ENCODE data around the gene RAP1A.

The RAP1A gene

GRCh38 chr1:111723871-111724270 is 104.3 kb downstream of the RAP1A start:
- Mint-ChIP-seq H3K27ac (no peak overlapping the region), H3K4me1 (peaks cover 16% of the 10 kb centered on the region), H3K27me3 (no peaks in the 10 kb centered on the region), H3K9me3 (no peaks in the 10 kb centered on the region), H3K4me3 (no peak overlapping the region), H3K36me3 (no peaks in the 10 kb centered on the region)

DNA sequence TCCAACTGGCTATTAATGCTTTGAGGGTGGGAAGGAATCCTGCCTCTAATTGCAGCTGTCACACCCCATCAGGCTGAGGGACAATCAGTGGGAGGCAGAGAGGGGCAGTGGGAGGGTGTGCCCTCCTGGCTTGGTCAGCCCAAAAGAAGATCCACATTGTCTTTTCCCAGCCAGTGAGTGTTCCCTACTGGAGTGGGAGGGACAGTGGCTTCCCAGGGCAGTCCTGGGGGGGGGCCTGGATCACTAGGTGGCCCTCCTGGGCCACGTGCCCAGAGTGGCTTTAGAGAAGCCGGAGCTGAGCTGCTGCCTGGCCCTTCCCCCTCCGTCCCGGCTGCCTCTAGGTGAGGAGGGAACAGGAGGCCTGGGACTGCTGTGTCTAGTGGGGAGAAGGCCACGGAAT is 105.6 kb downstream of the RAP1A start:
- Mint-ChIP-seq H3K27ac (no peak overlapping the region), H3K27me3 (no peaks in the 10 kb centered on the region), H3K9me3 (no peaks in the 10 kb centered on the region), H3K4me1 (peaks cover 12% of the 10 kb centered on the region), H3K4me3 (no peak overlapping the region), H3K36me3 (no peaks in the 10 kb centered on the region)

DNA sequence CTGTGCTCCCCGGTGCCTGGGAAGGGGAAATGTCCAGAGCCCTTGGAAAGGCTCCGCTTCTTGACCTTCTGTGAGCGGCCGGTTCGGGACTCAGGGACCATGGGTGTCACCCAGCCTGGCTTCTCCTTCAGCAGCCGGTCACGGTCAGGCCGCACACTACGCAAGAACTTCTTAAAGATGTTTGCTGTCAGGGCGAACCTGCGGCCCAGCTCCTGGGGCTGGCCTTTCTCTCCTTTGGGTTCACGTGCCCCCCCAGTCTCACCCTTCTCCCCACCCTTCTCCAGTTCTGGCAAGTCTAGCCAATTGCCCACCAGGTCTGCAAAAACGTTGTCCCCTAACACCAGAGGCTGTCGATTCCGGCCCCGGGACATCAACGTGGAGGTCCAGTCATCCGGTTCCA is 107.5 kb downstream of the RAP1A start:
- Mint-ChIP-seq H3K9me3 (no peaks in the 10 kb centered on the region), H3K36me3 (no peaks in the 10 kb centered on the region), H3K27ac (no peak overlapping the region), H3K27me3 (no peaks in the 10 kb centered on the region), H3K4me3 (no peak overlapping the region), H3K4me1 (peaks cover 12% of the 10 kb centered on the region)

DNA sequence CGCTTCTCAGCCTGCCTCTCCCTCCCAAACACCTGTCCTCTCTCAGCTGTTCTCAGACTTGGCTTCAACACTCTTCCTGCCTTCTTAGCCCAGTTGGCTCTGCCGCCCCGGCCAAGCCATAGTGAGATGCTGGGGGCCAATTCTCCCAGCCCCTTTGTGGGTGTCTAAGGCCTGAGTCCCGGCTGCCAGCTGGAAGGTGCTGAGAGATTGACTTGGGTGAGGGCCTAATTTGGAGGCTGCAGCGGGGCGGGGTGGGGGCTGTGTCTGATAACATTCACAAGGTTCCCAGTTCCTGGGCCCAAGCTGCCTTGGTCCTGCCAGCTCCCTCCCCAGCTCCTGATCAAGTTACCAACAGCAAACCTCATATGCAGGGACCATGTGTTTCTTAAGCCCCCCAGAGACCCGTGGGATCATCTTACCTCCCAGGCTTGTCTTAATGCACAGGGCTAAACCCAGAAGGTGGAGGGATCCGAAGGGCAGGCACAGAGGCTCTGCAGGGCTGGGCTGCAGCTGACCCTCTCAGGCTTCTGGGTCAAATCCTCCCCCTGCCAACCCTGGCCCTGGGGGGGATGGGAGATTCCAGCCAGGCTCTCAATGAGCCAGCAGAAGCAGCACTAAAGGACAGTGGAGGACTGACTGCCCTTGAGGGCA is 109.8 kb downstream of the RAP1A start:
- no peak overlapping the region for H3K4me3 Mint-ChIP-seq

DNA sequence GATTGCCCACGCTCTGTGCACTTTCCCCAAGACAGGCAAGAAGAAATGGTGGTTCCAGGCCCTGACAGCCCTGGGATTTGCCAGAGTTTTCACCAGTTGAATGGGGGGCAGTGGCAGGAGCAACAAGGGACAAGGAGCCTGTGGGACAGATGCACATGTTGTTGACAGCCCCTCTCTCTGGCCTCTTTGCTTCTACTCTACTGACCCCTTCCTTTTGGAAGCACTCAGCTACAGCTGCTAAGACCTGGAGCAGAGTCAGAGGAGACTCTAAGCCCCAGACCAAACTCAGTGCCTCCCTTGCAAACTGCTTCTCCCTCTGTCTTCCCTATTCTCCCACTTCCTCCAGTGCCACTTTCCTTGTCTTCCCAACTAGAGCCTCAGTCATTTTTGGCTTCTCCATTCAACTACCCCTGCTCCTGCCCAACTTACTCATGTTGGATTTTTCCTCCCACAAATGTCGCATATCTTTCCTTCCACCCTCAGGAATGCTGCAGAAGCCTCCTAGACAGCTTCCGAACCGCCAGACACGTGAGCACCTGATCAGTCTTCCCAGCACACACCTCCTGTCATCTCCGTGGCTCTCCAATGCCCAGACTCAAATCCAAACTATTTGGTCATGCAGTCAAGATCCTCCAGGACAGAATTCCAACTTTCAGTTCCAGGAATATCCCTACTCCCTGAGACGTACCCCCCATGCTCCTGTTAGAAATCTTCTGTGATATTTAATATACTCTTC is 110.5 kb downstream of the RAP1A start:
- no peaks in the 10 kb centered on the region for H3K4me1 Mint-ChIP-seq

More for the DNA sequence above, 109.8 kb downstream of the RAP1A start:
- Mint-ChIP-seq H3K4me1 (no peaks in the 10 kb centered on the region), H3K9me3 (no peaks in the 10 kb centered on the region), H3K36me3 (no peaks in the 10 kb centered on the region), H3K27me3 (no peaks in the 10 kb centered on the region), H3K27ac (no peak overlapping the region)

GRCh38 chr1:111730706-111731105 is 111.1 kb downstream of the RAP1A start:
- H3K36me3 Mint-ChIP-seq: no peaks in the 10 kb centered on the region
- H3K27me3 Mint-ChIP-seq: no peaks in the 10 kb centered on the region
- H3K4me3 Mint-ChIP-seq: no peak overlapping the region
- no peaks in the 10 kb centered on the region for H3K9me3 Mint-ChIP-seq
- no peaks in the 10 kb centered on the region for H3K4me1 Mint-ChIP-seq
- no peak overlapping the region for H3K27ac Mint-ChIP-seq

More for the DNA sequence above, 110.5 kb downstream of the RAP1A start:
- H3K9me3 Mint-ChIP-seq: no peaks in the 10 kb centered on the region
- H3K27me3 Mint-ChIP-seq: no peaks in the 10 kb centered on the region
- no peak overlapping the region for H3K27ac Mint-ChIP-seq
- H3K36me3 Mint-ChIP-seq: no peaks in the 10 kb centered on the region
- no peak overlapping the region for H3K4me3 Mint-ChIP-seq

- Mint-ChIP-seq H3K36me3 (no peaks in the 10 kb centered on the region), H3K9me3 (no peaks in the 10 kb centered on the region), H3K4me1 (no peaks in the 10 kb centered on the region), H3K27ac (no peak overlapping the region), H3K27me3 (no peaks in the 10 kb centered on the region), H3K4me3 (no peak overlapping the region)
These were observed 112.4 kb downstream of the RAP1A start for GRCh38 chr1:111731956-111732355.

GRCh38 chr1:111732718-111733117 is 113.1 kb downstream of the RAP1A start:
- Mint-ChIP-seq H3K36me3 (no peaks in the 10 kb centered on the region), H3K4me3 (no peak overlapping the region), H3K9me3 (no peaks in the 10 kb centered on the region), H3K27me3 (peaks cover 4% of the 10 kb centered on the region), H3K4me1 (peaks cover 4% of the 10 kb centered on the region), H3K27ac (no peak overlapping the region)

- no peaks in the 10 kb centered on the region for H3K9me3 Mint-ChIP-seq
- no peaks in the 10 kb centered on the region for H3K36me3 Mint-ChIP-seq
- no peak overlapping the region for H3K4me3 Mint-ChIP-seq
- H3K27me3 Mint-ChIP-seq: peaks cover 7% of the 10 kb centered on the region
- peaks cover 9% of the 10 kb centered on the region for H3K4me1 Mint-ChIP-seq
- H3K27ac Mint-ChIP-seq: no peak overlapping the region
These were observed 113.8 kb downstream of the RAP1A start for GRCh38 chr1:111733183-111733991.

DNA sequence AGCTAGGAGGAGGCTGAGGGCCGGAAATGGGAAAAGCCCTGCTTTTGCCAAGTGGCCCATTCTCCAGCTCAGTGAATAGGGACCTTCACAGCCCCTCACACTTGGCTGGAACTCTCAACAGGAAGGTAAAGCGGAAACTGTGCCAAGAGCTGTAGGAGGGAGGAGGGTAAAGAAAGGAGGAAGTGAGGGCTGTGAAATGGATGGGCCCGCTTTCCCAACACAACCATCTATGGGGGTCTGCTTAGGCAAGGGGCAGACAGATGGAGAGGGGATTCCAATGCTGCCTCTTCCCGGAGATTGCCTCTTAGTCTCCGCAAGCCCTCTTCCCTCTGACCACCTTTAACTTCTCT is 114.4 kb downstream of the RAP1A start:
- no peak overlapping the region for H3K27ac Mint-ChIP-seq
- no peaks in the 10 kb centered on the region for H3K9me3 Mint-ChIP-seq
- H3K4me1 Mint-ChIP-seq: peaks cover 12% of the 10 kb centered on the region
- no peak overlapping the region for H3K4me3 Mint-ChIP-seq
- H3K36me3 Mint-ChIP-seq: no peaks in the 10 kb centered on the region
- peaks cover 10% of the 10 kb centered on the region for H3K27me3 Mint-ChIP-seq

GRCh38 chr1:111734426-111734825 is 114.8 kb downstream of the RAP1A start:
- Mint-ChIP-seq H3K4me3 (no peak overlapping the region), H3K9me3 (no peaks in the 10 kb centered on the region), H3K4me1 (peaks cover 12% of the 10 kb centered on the region), H3K27me3 (peaks cover 10% of the 10 kb centered on the region), H3K36me3 (no peaks in the 10 kb centered on the region), H3K27ac (no peak overlapping the region)

GRCh38 chr1:111734856-111735255 is 115.3 kb downstream of the RAP1A start:
- Mint-ChIP-seq H3K27me3 (peaks cover 12% of the 10 kb centered on the region), H3K36me3 (no peaks in the 10 kb centered on the region), H3K9me3 (no peaks in the 10 kb centered on the region), H3K4me1 (peaks cover 15% of the 10 kb centered on the region), H3K4me3 (no peak overlapping the region), H3K27ac (no peak overlapping the region)

DNA sequence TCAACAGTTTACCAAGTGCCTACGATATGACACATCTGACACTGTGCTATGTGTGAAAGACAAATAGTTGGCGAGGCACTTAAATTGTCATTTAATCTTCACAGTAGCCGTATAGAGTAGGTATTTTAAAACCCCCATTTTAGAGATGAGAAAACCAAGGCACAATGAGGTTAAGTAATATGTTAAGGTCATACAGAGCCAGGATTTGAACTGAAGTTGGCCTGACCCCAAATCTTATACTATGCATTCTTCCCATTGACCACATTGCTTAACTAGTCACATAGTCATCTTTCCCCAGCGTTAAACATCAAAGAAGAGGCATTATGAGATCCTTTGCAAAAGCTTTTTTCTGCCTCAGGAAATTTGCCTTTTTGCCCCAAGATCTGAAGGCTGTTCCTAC is 115.7 kb downstream of the RAP1A start:
- Mint-ChIP-seq H3K36me3 (no peaks in the 10 kb centered on the region), H3K4me1 (peaks cover 18% of the 10 kb centered on the region)

GRCh38 chr1:111735858-111736544 is 116.4 kb downstream of the RAP1A start:
- H3K9me3 Mint-ChIP-seq: no peaks in the 10 kb centered on the region
- H3K27ac Mint-ChIP-seq: no peak overlapping the region
- no peaks in the 10 kb centered on the region for H3K36me3 Mint-ChIP-seq
- H3K4me1 Mint-ChIP-seq: peaks cover 23% of the 10 kb centered on the region
- no peak overlapping the region for H3K4me3 Mint-ChIP-seq
- H3K27me3 Mint-ChIP-seq: peaks cover 17% of the 10 kb centered on the region

More for the DNA sequence above, 115.7 kb downstream of the RAP1A start:
- H3K9me3 Mint-ChIP-seq: no peaks in the 10 kb centered on the region
- H3K27me3 Mint-ChIP-seq: peaks cover 13% of the 10 kb centered on the region
- no peak overlapping the region for H3K4me3 Mint-ChIP-seq
- no peak overlapping the region for H3K27ac Mint-ChIP-seq

GRCh38 chr1:111736548-111737215 is 117.1 kb downstream of the RAP1A start:
- H3K4me3 Mint-ChIP-seq: no peak overlapping the region
- H3K36me3 Mint-ChIP-seq: no peaks in the 10 kb centered on the region
- no peaks in the 10 kb centered on the region for H3K9me3 Mint-ChIP-seq
- peaks cover 24% of the 10 kb centered on the region for H3K4me1 Mint-ChIP-seq
- no peak overlapping the region for H3K27ac Mint-ChIP-seq
- H3K27me3 Mint-ChIP-seq: peaks cover 18% of the 10 kb centered on the region

All from activated naive CD4-positive, alpha-beta T cell treated with anti-CD3 and anti-CD28 coated beads, Interleukin-2, amount 50 U/mL, for 24 hours (primary cell).